Ascending aorta (tissue), 2 donors: Measurements from ENCODE around the gene ANKRD63. TPM values are rescaled to one million over a fixed set of nuclear protein-coding genes. Genes with fewer than 3 reads are reported as not detected.

Experiments
- DNase-seq, 2 donors: peaks; one replicate each; pipeline ENCODE4 v3.0.0-alpha.2; 2019; ENCODE audit warnings: low spot score in 2 of 2
- H3K27ac ChIP-seq, 2 donors: fragments of 200-600 bp; sonication (generic); one replicate each; pipeline ENCODE4 v1.5.1; 2016 to 2017; ENCODE audit warnings: mild to moderate bottlenecking in 1 of 2
- H3K27me3 ChIP-seq: fragments of 200-600 bp; sonication (generic); one replicate; pipeline ENCODE4 v1.5.1; 2017
- H3K36me3 ChIP-seq, 2 donors: fragments of 200-600 bp; sonication (generic); one replicate each; pipeline ENCODE4 v1.5.1; 2016
- H3K4me1 ChIP-seq, 2 donors: fragments of 200-600 bp; sonication (generic); one replicate each; pipeline ENCODE4 v1.5.1; 2016 to 2017; ENCODE audit warnings: mild to moderate bottlenecking in 1 of 2
- H3K4me3 ChIP-seq, 2 donors: fragments of 200-600 bp; sonication (generic); one replicate each; pipeline ENCODE4 v1.5.1; 2016 to 2017; ENCODE audit warnings: mild to moderate bottlenecking in 1 of 2
- H3K9me3 ChIP-seq, 2 donors: fragments of 200-600 bp; sonication (generic); one replicate each; pipeline ENCODE4 v1.5.1; 2016
- CTCF ChIP-seq, 3 experiments: fragments of 200-600 bp in 2 of 3; fragments of 450-650 bp in 1 of 3; sonication (generic) in 2 of 3; IDR thresholded peaks; one replicate each; pipeline ENCODE4 v1.5.1; 2016 to 2019; ENCODE audit warnings: antibody characterized with exemption in 3 of 3, mild to moderate bottlenecking in 1 of 3, moderate library complexity in 1 of 3
- intact Hi-C: fragments of 100-400 bp; cut with DNase I; formaldehyde crosslinking; loops from one replicate; pipeline ENCODE4 v1.15.1; 2023
- total RNA-seq: library from RNA; depleted of rRNA; stranded (reverse); fragments of >200 nt; gene quantifications from one replicate; pipeline ENCODE4 v1.1.0, GENCODE V29; 2016

Gene ANKRD63
- total RNA-seq, 1 donor from 2014 or later: not detected

GRCh38 chr15:40287505-40287904 lies 4.6 kb upstream of the ANKRD63 start:
- peaks cover 8% of the 10 kb centered on the region for H3K27me3 ChIP-seq
- H3K4me1 ChIP-seq: peaks cover 9 to 11% of the 10 kb centered on the region in 2 donors
- no peak overlapping the region for H3K27ac ChIP-seq
- no peak for DNase-seq
- no peak for TF ChIP-seq CTCF (IDR thresholded peaks at IDR 0.05)
- H3K4me3 ChIP-seq: no peak overlapping the region
- H3K9me3 ChIP-seq: no peaks in the 10 kb centered on the region
- H3K36me3 ChIP-seq: no peaks in the 10 kb centered on the region
- intact Hi-C loops: no loop called here

- H3K9me3 ChIP-seq: no peaks in the 10 kb centered on the region
- no peak overlapping the region for H3K4me3 ChIP-seq
- intact Hi-C loops: no loop called here
- no peak for DNase-seq
- peaks cover 14% of the 10 kb centered on the region for H3K27me3 ChIP-seq
- H3K27ac ChIP-seq: no peak overlapping the region
- H3K4me1 ChIP-seq: peaks cover 16% of the 10 kb centered on the region in 2 donors
- no peaks in the 10 kb centered on the region for H3K36me3 ChIP-seq
- TF ChIP-seq CTCF (IDR thresholded peaks at IDR 0.05): no peak
Measured at GRCh38 chr15:40286794-40287193, 3.9 kb upstream of the ANKRD63 start.

- Histone ChIP-seq H3K36me3 (no peaks in the 10 kb centered on the region), H3K27me3 (peaks cover 21% of the 10 kb centered on the region), H3K9me3 (no peaks in the 10 kb centered on the region), H3K4me3 (no peak overlapping the region), H3K27ac (no peak overlapping the region), H3K4me1 (peaks cover 17 to 22% of the 10 kb centered on the region in 2 donors)
- DNase-seq: no peak
- intact Hi-C loops: no loop called here
- TF ChIP-seq CTCF (IDR thresholded peaks at IDR 0.05): no peak
Measured at GRCh38 chr15:40286061-40286532, 3.2 kb upstream of the ANKRD63 start.

- intact Hi-C loops: no loop called here
- H3K4me3 ChIP-seq: no peak overlapping the region
- no peaks in the 10 kb centered on the region for H3K36me3 ChIP-seq
- no peaks in the 10 kb centered on the region for H3K9me3 ChIP-seq
- H3K27ac ChIP-seq: no peak overlapping the region
- peaks cover 15 to 22% of the 10 kb centered on the region in 2 donors for H3K4me1 ChIP-seq
- H3K27me3 ChIP-seq: peaks cover 24% of the 10 kb centered on the region
- DNase-seq: no peak
- TF ChIP-seq CTCF (IDR thresholded peaks at IDR 0.05): no peak
Measured at GRCh38 chr15:40285554-40286011, 2.7 kb upstream of the ANKRD63 start.

GRCh38 chr15:40285151-40285550 lies 2.3 kb upstream of the ANKRD63 start:
- H3K4me1 ChIP-seq: peaks cover 15 to 22% of the 10 kb centered on the region in 2 donors
- H3K9me3 ChIP-seq: no peaks in the 10 kb centered on the region
- TF ChIP-seq CTCF (IDR thresholded peaks at IDR 0.05): no peak
- H3K4me3 ChIP-seq: no peak overlapping the region
- H3K27ac ChIP-seq: no peak overlapping the region
- DNase-seq: no peak
- no peaks in the 10 kb centered on the region for H3K36me3 ChIP-seq
- intact Hi-C loops: no loop called here
- peaks cover 28% of the 10 kb centered on the region for H3K27me3 ChIP-seq
